ENCODE data around the gene PNLIPRP3. TPM values are rescaled to one million over a fixed set of nuclear protein-coding genes. Genes with fewer than 3 reads are reported as not detected.
A peak's percentile ranks its signal among the peaks of the same experiment; 100 is the strongest.

PNLIPRP3 gene
- polyA plus RNA-seq, 3 donors from 2014 or later = not detected

GRCh38 chr10:116464257-116464656 lies 36.6 kb downstream of the PNLIPRP3 start:
- no peak for DNase-seq
- no peaks in the 10 kb centered on the region for H3K4me1 Mint-ChIP-seq
- peaks cover 0 to 4% (median under 1%) of the 10 kb centered on the region in 6 donors for H3K9me3 Mint-ChIP-seq
- no peaks in the 10 kb centered on the region for H3K36me3 Mint-ChIP-seq
- no peak overlapping the region for H3K4me3 Mint-ChIP-seq
- peaks cover 0 to 2% (median 0%) of the 10 kb centered on the region in 3 donors for H3K27me3 Mint-ChIP-seq (ENCODE audit: low read depth in 3 of 3)
- H3K27ac Mint-ChIP-seq = no peak overlapping the region

GRCh38 chr10:116465546-116465945 lies 37.9 kb downstream of the PNLIPRP3 start:
- H3K27me3 Mint-ChIP-seq (ENCODE audit: low read depth in 3 of 3) = peaks cover 0 to 2% (median 0%) of the 10 kb centered on the region in 3 donors
- no peak overlapping the region for H3K4me3 Mint-ChIP-seq
- H3K27ac Mint-ChIP-seq = no peak overlapping the region
- no peaks in the 10 kb centered on the region for H3K36me3 Mint-ChIP-seq
- DNase-seq = no peak
- peaks cover 0 to 4% (median 2%) of the 10 kb centered on the region in 6 donors for H3K9me3 Mint-ChIP-seq
- H3K4me1 Mint-ChIP-seq = no peaks in the 10 kb centered on the region

GRCh38 chr10:116466715-116467422 lies 39.2 kb downstream of the PNLIPRP3 start:
- H3K4me1 Mint-ChIP-seq = no peaks in the 10 kb centered on the region
- H3K36me3 Mint-ChIP-seq = no peaks in the 10 kb centered on the region
- peaks cover 0 to 2% (median 2%) of the 10 kb centered on the region in 3 donors for H3K27me3 Mint-ChIP-seq (ENCODE audit: low read depth in 3 of 3)
- H3K27ac Mint-ChIP-seq = no peak overlapping the region
- no peak overlapping the region for H3K4me3 Mint-ChIP-seq
- no peak for DNase-seq
- H3K9me3 Mint-ChIP-seq = peaks cover 0 to 4% (median 2%) of the 10 kb centered on the region in 6 donors

GRCh38 chr10:116469437-116469836 lies 41.8 kb downstream of the PNLIPRP3 start:
- DNase-seq = no peak
- Mint-ChIP-seq H3K27me3 (ENCODE audit: low read depth in 3 of 3) (peaks cover 2% of the 10 kb centered on the region in 3 donors), H3K36me3 (no peaks in the 10 kb centered on the region), H3K4me1 (no peaks in the 10 kb centered on the region), H3K4me3 (no peak overlapping the region), H3K27ac (no peak overlapping the region), H3K9me3 (peaks cover 0 to 4% (median 2%) of the 10 kb centered on the region in 6 donors)

- Mint-ChIP-seq H3K27ac (no peak overlapping the region), H3K4me1 (no peaks in the 10 kb centered on the region), H3K36me3 (no peaks in the 10 kb centered on the region), H3K27me3 (ENCODE audit: low read depth in 3 of 3) (peaks cover 0 to 3% (median 2%) of the 10 kb centered on the region in 3 donors), H3K9me3 (peaks cover 0 to 4% (median 2%) of the 10 kb centered on the region in 6 donors), H3K4me3 (no peak overlapping the region)
- DNase-seq = no peak
Measured at GRCh38 chr10:116470071-116470470, 42.4 kb downstream of the PNLIPRP3 start.

- Mint-ChIP-seq H3K36me3 (no peaks in the 10 kb centered on the region), H3K27ac (no peak overlapping the region)
Measured at GRCh38 chr10:116470768-116471415, 43.2 kb downstream of the PNLIPRP3 start.

GRCh38 chr10:116472891-116473290 lies 45.2 kb downstream of the PNLIPRP3 start:
- DNase-seq = no peak
- Mint-ChIP-seq H3K36me3 (no peaks in the 10 kb centered on the region), H3K27me3 (ENCODE audit: low read depth in 3 of 3) (peaks cover 0 to 3% (median 2%) of the 10 kb centered on the region in 3 donors), H3K4me3 (no peak overlapping the region), H3K9me3 (peaks cover 0 to 4% (median 2%) of the 10 kb centered on the region in 6 donors), H3K4me1 (no peaks in the 10 kb centered on the region), H3K27ac (no peak overlapping the region)

More at GRCh38 chr10:116470768-116471415, 43.2 kb downstream of the PNLIPRP3 start:
- Mint-ChIP-seq H3K4me3 (no peak overlapping the region), H3K9me3 (peaks cover 0 to 4% (median 2%) of the 10 kb centered on the region in 6 donors), H3K4me1 (no peaks in the 10 kb centered on the region), H3K27me3 (ENCODE audit: low read depth in 3 of 3) (peaks cover 0 to 3% (median 2%) of the 10 kb centered on the region in 3 donors)
- no peak for DNase-seq

- no peak overlapping the region for H3K27ac Mint-ChIP-seq
- peaks cover 0 to 7% (median 2%) of the 10 kb centered on the region in 6 donors for H3K9me3 Mint-ChIP-seq
- H3K36me3 Mint-ChIP-seq = no peaks in the 10 kb centered on the region
- H3K4me3 Mint-ChIP-seq = no peak overlapping the region
- no peak for DNase-seq
- no peaks in the 10 kb centered on the region for H3K4me1 Mint-ChIP-seq
- peaks cover 1 to 5% (median 2%) of the 10 kb centered on the region in 3 donors for H3K27me3 Mint-ChIP-seq (ENCODE audit: low read depth in 3 of 3)
Measured at GRCh38 chr10:116475866-116476265, 48.2 kb downstream of the PNLIPRP3 start.

GRCh38 chr10:116476461-116476860 lies 48.8 kb downstream of the PNLIPRP3 start:
- H3K27me3 Mint-ChIP-seq (ENCODE audit: low read depth in 3 of 3) = peaks cover 0 to 5% (median 1%) of the 10 kb centered on the region in 3 donors

GRCh38 chr10:116477986-116478664 lies 50.5 kb downstream of the PNLIPRP3 start:
- no peaks in the 10 kb centered on the region for H3K4me1 Mint-ChIP-seq
- peaks cover 0 to 12% (median 5%) of the 10 kb centered on the region in 6 donors for H3K9me3 Mint-ChIP-seq
- no peak for DNase-seq

More at GRCh38 chr10:116476461-116476860, 48.8 kb downstream of the PNLIPRP3 start:
- Mint-ChIP-seq H3K27ac (no peak overlapping the region), H3K36me3 (no peaks in the 10 kb centered on the region), H3K9me3 (peaks cover 0 to 12% (median 2%) of the 10 kb centered on the region in 6 donors), H3K4me3 (no peak overlapping the region), H3K4me1 (no peaks in the 10 kb centered on the region)
- DNase-seq = no peak

GRCh38 chr10:116486770-116487448 lies 59.3 kb downstream of the PNLIPRP3 start:
- H3K36me3 Mint-ChIP-seq = no peaks in the 10 kb centered on the region
- H3K9me3 Mint-ChIP-seq = peaks cover 0 to 7% (median 2%) of the 10 kb centered on the region in 6 donors
- H3K4me1 Mint-ChIP-seq = no peaks in the 10 kb centered on the region
- peak overlapping the region in 1 of 6 donors; percentile 36 for H3K27ac Mint-ChIP-seq
- H3K27me3 Mint-ChIP-seq (ENCODE audit: low read depth in 3 of 3) = peaks cover 0 to 7% (median 2%) of the 10 kb centered on the region in 3 donors
- no peak for DNase-seq
- H3K4me3 Mint-ChIP-seq = no peak overlapping the region

More at GRCh38 chr10:116477986-116478664, 50.5 kb downstream of the PNLIPRP3 start:
- Mint-ChIP-seq H3K27me3 (ENCODE audit: low read depth in 3 of 3) (peaks cover 0 to 5% (median 1%) of the 10 kb centered on the region in 3 donors), H3K27ac (no peak overlapping the region), H3K36me3 (no peaks in the 10 kb centered on the region), H3K4me3 (no peak overlapping the region)

- H3K36me3 Mint-ChIP-seq = no peaks in the 10 kb centered on the region
- no peak overlapping the region for H3K27ac Mint-ChIP-seq
- H3K4me3 Mint-ChIP-seq = no peak overlapping the region
- no peaks in the 10 kb centered on the region for H3K4me1 Mint-ChIP-seq
- no peak for DNase-seq
- peaks cover 0 to 7% (median 2%) of the 10 kb centered on the region in 3 donors for H3K27me3 Mint-ChIP-seq (ENCODE audit: low read depth in 3 of 3)
- H3K9me3 Mint-ChIP-seq = peaks cover 0 to 5% (median under 1%) of the 10 kb centered on the region in 6 donors
Measured at GRCh38 chr10:116487522-116488430, 60.1 kb downstream of the PNLIPRP3 start.

Data from immature natural killer cell (primary cell).